ENCODE measurements around the gene MYO5A.

Gene MYO5A

GRCh38 chr15:52281085-52282035 is 247.3 kb downstream of the MYO5A start:
- DNase-seq, result no peak

DNA sequence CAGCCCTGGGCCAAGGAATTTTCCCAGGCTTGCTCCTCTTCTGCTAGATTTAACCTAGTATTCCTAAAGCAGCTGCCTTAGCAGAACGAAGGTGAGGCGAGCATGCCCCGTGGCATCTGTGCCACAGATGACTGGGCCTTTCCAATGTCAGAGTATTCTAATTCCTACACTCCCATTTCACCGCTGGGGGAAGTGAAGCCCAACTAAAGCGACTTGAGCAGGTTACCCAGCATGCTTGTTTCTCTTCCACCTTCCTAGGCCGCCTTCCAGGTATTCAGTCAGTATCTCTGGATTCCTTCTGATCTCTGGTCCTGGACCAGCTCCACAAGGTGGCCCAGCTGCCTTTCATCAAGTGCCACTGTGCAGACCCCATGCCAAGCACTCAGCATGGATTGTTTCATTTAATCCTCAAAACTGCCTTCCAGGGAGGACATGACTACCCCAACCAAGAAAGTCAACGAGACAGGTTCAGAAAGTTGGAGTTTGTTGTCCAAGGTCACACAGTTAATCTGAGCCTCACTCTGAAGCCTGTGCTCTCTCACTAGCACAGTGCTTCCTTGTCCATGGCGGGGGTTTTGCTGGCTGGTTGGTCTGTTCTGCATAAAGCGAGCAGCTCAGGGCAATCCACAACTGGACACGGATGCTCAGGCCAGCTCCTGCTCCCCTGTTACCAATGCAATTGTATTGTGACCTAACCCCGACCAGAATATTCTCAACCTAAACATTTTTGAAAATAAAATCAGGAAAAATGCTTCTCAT is 248.2 kb downstream of the MYO5A start:
- DNase-seq, result no peak

GRCh38 chr15:52278636-52279367 is 249.9 kb downstream of the MYO5A start:
- DNase-seq, result no peak

DNA sequence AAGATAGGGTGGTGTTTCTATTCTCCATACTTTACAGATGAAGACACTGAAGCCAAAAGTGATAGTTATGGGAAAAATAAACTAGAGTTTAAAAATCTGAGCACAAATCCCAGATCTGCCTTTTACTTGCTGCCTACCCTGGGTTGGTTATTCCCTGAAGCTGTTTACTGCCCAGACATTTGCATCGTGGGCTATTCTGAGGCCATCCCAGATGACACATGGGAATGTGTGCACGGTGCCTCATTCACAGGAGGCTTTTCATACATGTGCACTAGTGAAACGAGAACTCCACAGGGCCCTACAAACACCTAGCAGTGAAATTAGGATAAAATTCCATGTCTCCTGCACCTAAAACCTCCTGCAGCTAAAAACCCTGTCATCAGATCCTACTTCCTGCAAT is 250.5 kb downstream of the MYO5A start:
- no peak for DNase-seq

- no peak for DNase-seq
Measured at GRCh38 chr15:52277575-52277974, 251.1 kb downstream of the MYO5A start.

DNA sequence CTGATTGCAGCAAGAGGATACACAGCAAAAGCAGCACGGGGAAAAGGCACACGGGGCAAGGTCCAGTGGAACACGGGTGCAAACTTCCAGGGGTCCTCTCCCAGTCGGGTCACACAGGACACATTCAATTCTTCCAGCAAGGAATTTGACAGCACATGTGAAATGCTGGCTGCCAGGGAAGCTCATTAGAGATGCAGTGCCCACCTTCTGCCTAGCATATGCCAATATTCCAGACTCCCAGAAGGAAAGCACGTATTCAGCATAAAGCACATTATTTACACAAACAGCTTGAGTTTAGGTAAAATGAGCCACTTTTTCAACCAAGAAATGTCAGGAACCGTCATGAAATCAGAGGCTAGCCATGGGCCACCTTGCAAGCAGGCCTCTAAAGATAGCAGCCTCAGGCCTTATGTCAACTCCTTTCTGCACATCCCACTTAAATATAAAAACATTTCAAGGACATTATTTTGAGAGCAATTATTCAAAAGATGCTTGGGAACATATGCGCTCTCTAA is 252.4 kb downstream of the MYO5A start:
- no peak for DNase-seq

- no peak for DNase-seq
Measured at GRCh38 chr15:52263563-52264282, 265.0 kb downstream of the MYO5A start.

- DNase-seq, result no peak
Measured at GRCh38 chr15:52262364-52262763, 266.3 kb downstream of the MYO5A start.

DNA sequence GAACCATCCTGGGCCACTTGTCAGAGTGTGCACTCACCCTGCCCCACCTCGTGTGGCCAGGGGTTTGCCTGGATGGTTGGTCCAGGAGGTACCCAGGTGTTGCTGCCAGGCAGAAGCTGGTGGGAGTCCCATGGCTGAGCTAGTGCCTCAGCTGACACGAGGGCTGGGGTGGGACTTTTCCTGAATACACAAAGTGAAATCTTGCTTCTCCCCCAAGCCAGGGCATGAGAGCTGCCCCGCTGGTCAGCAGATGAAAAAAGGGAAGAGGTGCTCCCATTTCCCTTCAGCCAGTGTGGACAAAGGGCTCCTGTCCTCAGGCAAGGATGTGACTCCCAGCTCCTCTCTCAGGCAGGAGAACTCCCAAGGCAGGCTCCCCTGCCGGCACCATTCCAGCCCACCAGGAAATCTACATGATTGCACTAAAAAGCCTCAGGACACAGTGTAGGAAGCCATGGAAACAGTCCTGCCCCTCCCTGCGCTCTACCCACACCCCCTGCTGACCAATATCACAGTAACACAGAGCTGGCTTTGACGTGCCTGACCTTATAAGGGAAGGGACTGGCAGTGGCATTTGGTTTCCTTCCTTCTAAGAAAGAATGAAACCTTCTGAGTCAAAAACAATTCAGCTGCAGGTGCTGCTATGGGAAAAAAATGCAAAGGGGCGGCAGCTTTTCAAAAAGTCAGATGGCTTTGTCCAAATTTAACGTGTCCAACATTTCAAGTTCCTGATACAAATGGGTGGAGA is 267.0 kb downstream of the MYO5A start:
- DNase-seq, result peak; percentile 24

DNA sequence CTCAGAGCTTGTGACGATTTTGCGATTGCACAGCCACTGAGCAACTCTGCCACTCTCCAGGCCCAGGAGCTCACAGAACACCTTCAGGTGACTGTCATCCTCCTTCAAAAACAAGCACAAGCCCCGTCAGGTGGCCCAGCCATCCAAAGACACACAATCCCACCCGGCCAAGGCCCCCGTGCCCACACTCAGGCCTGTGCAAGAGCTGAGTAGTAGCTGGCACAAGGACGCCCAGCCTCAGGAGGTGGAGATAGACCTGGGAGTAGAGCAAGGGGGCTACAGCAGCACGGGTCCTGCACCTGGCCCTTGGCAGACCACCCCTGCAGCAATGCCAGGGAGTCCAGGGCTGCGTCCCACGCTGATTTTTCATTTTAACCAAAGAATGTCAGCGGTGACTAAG is 267.7 kb downstream of the MYO5A start:
- no peak for DNase-seq

- DNase-seq, result no peak
Measured at GRCh38 chr15:52259503-52259902, 269.2 kb downstream of the MYO5A start.

GRCh38 chr15:52258461-52258860 is 270.2 kb downstream of the MYO5A start:
- DNase-seq, result no peak

- no peak for DNase-seq
Measured at GRCh38 chr15:52257734-52258062, 271.0 kb downstream of the MYO5A start.

Measured in stimulated activated CD4-positive, alpha-beta T cell treated with anti-CD3 and anti-CD28 coated beads, Interleukin-12 subunit alpha, Interleukin-12 subunit beta, amount 100 ng/mL, for 4 hours (primary cell).